ENCODE measurements around the gene ANKRD44. TPM values are rescaled to one million over a fixed set of nuclear protein-coding genes. Genes with fewer than 3 reads are reported as not detected.
"Not testable (repeated sequence)": the region's sequence is repeated elsewhere in the genome, so short reads cannot be mapped to it uniquely, and the experiment has no call there.

Gene ANKRD44
- total RNA-seq, 2 experiments from 2014 or later: 223 to 283 TPM

GRCh38 chr2:197079414-197079813 lies 231.2 kb downstream of the ANKRD44 start:
- CTCF ChIA-PET: interaction anchor here (0.6 to 1.8 kb wide), 2 partner anchors 12 to 149 kb away, joined by 3 to 4 read pairs; no protein-coding TSS in a partner anchor
- POLR2A ChIA-PET: no interaction called here
- Mint-ChIP-seq H3K4me3 (no peak overlapping the region), H3K27me3 (no peaks in the 10 kb centered on the region), H3K27ac (no peak overlapping the region), H3K9me3 (no peaks in the 10 kb centered on the region), H3K4me1 (peaks cover 4% of the 10 kb centered on the region), H3K36me3 (ENCODE audit: low read depth) (peaks cover 87% of the 10 kb centered on the region)
- no peak for DNase-seq

- DNase-seq: no peak
- Mint-ChIP-seq H3K27me3 (no peaks in the 10 kb centered on the region), H3K4me3 (no peak overlapping the region), H3K9me3 (no peaks in the 10 kb centered on the region), H3K4me1 (peaks cover 8% of the 10 kb centered on the region), H3K27ac (no peak overlapping the region), H3K36me3 (ENCODE audit: low read depth) (peaks cover 87% of the 10 kb centered on the region)
- ChIA-PET POLR2A (no interaction called here), CTCF (interaction anchor here (0.5 to 1.8 kb wide), 3 partner anchors 13 to 148 kb away, joined by 3 to 4 read pairs (median 4); no protein-coding TSS in a partner anchor)
Observed at GRCh38 chr2:197078535-197078934, 232.0 kb downstream of the ANKRD44 start.

GRCh38 chr2:197077336-197077735 lies 233.2 kb downstream of the ANKRD44 start:
- H3K4me1 Mint-ChIP-seq: peaks cover 18% of the 10 kb centered on the region
- H3K27me3 Mint-ChIP-seq: no peaks in the 10 kb centered on the region
- no peak for DNase-seq
- H3K27ac Mint-ChIP-seq: no peak overlapping the region
- ChIA-PET POLR2A (no interaction called here), CTCF (interaction anchor here (0.7 kb wide), 1 partner anchor 1426 kb away, joined by 3 read pairs; no protein-coding TSS in a partner anchor)
- H3K36me3 Mint-ChIP-seq (ENCODE audit: low read depth): peaks cover 86% of the 10 kb centered on the region
- H3K4me3 Mint-ChIP-seq: no peak overlapping the region
- H3K9me3 Mint-ChIP-seq: no peaks in the 10 kb centered on the region

GRCh38 chr2:197076652-197077051 lies 233.9 kb downstream of the ANKRD44 start:
- Mint-ChIP-seq H3K4me1 (peaks cover 25% of the 10 kb centered on the region), H3K9me3 (no peaks in the 10 kb centered on the region), H3K27ac (no peak overlapping the region), H3K27me3 (no peaks in the 10 kb centered on the region), H3K4me3 (no peak overlapping the region), H3K36me3 (ENCODE audit: low read depth) (peaks cover 85% of the 10 kb centered on the region)
- POLR2A ChIA-PET: no interaction called here
- CTCF ChIA-PET: interaction anchor here (2.0 to 2.4 kb wide), 2 partner anchors 15 to 22 kb away, joined by 5 to 12 read pairs; no protein-coding TSS in a partner anchor
- no peak for DNase-seq

GRCh38 chr2:197075754-197076337 lies 234.7 kb downstream of the ANKRD44 start:
- H3K36me3 Mint-ChIP-seq (ENCODE audit: low read depth): peaks cover 85% of the 10 kb centered on the region
- peaks cover 33% of the 10 kb centered on the region for H3K4me1 Mint-ChIP-seq
- H3K27ac Mint-ChIP-seq: no peak overlapping the region
- CTCF ChIA-PET: interaction anchor here (0.8 to 2.4 kb wide), 5 partner anchors 9 to 21 kb away, joined by 3 to 12 read pairs (median 3); no protein-coding TSS in a partner anchor
- H3K9me3 Mint-ChIP-seq: no peaks in the 10 kb centered on the region
- H3K27me3 Mint-ChIP-seq: no peaks in the 10 kb centered on the region
- POLR2A ChIA-PET: interaction anchor here (0.5 kb wide), 1 partner anchor 30 kb away, joined by 3 read pairs; no protein-coding TSS in a partner anchor
- DNase-seq: no peak
- no peak overlapping the region for H3K4me3 Mint-ChIP-seq

GRCh38 chr2:197075281-197075680 lies 235.3 kb downstream of the ANKRD44 start:
- no peaks in the 10 kb centered on the region for H3K27me3 Mint-ChIP-seq
- no peak for DNase-seq
- no peak overlapping the region for H3K27ac Mint-ChIP-seq
- no peaks in the 10 kb centered on the region for H3K9me3 Mint-ChIP-seq
- peaks cover 85% of the 10 kb centered on the region for H3K36me3 Mint-ChIP-seq (ENCODE audit: low read depth)
- H3K4me1 Mint-ChIP-seq: peaks cover 34% of the 10 kb centered on the region
- ChIA-PET CTCF (interaction anchor here (0.8 to 2.4 kb wide), 5 partner anchors 10 to 20 kb away, joined by 3 to 12 read pairs (median 3); no protein-coding TSS in a partner anchor), POLR2A (no interaction called here)
- H3K4me3 Mint-ChIP-seq: no peak overlapping the region

- Mint-ChIP-seq H3K4me1 (peaks cover 38% of the 10 kb centered on the region), H3K4me3 (no peak overlapping the region), H3K27ac (peak overlapping the region; percentile 26), H3K9me3 (peaks cover 6% of the 10 kb centered on the region), H3K36me3 (ENCODE audit: low read depth) (peaks cover 86% of the 10 kb centered on the region), H3K27me3 (no peaks in the 10 kb centered on the region)
- ChIA-PET CTCF (no interaction called here), POLR2A (no interaction called here)
- DNase-seq: no peak
Observed at GRCh38 chr2:197073701-197074433, 236.7 kb downstream of the ANKRD44 start.

GRCh38 chr2:197073270-197073669 lies 237.3 kb downstream of the ANKRD44 start:
- Mint-ChIP-seq H3K4me3 (no peak overlapping the region), H3K4me1 (peaks cover 42% of the 10 kb centered on the region), H3K36me3 (ENCODE audit: low read depth) (peaks cover 87% of the 10 kb centered on the region), H3K27ac (peak overlapping the region; percentile 7), H3K9me3 (peaks cover 10% of the 10 kb centered on the region), H3K27me3 (no peaks in the 10 kb centered on the region)
- no peak for DNase-seq
- ChIA-PET CTCF (no interaction called here), POLR2A (no interaction called here)

- Mint-ChIP-seq H3K27me3 (no peaks in the 10 kb centered on the region), H3K4me1 (peaks cover 42% of the 10 kb centered on the region), H3K36me3 (ENCODE audit: low read depth) (peaks cover 81% of the 10 kb centered on the region), H3K27ac (no peak overlapping the region), H3K9me3 (peaks cover 10% of the 10 kb centered on the region), H3K4me3 (no peak overlapping the region)
- DNase-seq: no peak
- ChIA-PET CTCF (no interaction called here), POLR2A (no interaction called here)
Observed at GRCh38 chr2:197072533-197072932, 238.0 kb downstream of the ANKRD44 start.

GRCh38 chr2:197071790-197072436 lies 238.7 kb downstream of the ANKRD44 start:
- Mint-ChIP-seq H3K36me3 (ENCODE audit: low read depth) (peaks cover 78% of the 10 kb centered on the region), H3K27ac (no peak overlapping the region), H3K27me3 (no peaks in the 10 kb centered on the region), H3K4me1 (peaks cover 42% of the 10 kb centered on the region), H3K4me3 (no peak overlapping the region), H3K9me3 (peaks cover 10% of the 10 kb centered on the region)
- DNase-seq: no peak
- ChIA-PET POLR2A (no interaction called here), CTCF (no interaction called here)

- ChIA-PET POLR2A (no interaction called here), CTCF (interaction anchor here (0.7 kb wide), 1 partner anchor 54 kb away, joined by 3 read pairs; no protein-coding TSS in a partner anchor)
- DNase-seq: no peak
- peaks cover 10% of the 10 kb centered on the region for H3K9me3 Mint-ChIP-seq
- H3K27ac Mint-ChIP-seq: no peak overlapping the region
- no peaks in the 10 kb centered on the region for H3K27me3 Mint-ChIP-seq
- H3K4me1 Mint-ChIP-seq: peaks cover 42% of the 10 kb centered on the region
- no peak overlapping the region for H3K4me3 Mint-ChIP-seq
- peaks cover 78% of the 10 kb centered on the region for H3K36me3 Mint-ChIP-seq (ENCODE audit: low read depth)
Observed at GRCh38 chr2:197071213-197071612, 239.4 kb downstream of the ANKRD44 start.

- no peak overlapping the region for H3K27ac Mint-ChIP-seq
- H3K9me3 Mint-ChIP-seq: peaks cover 10% of the 10 kb centered on the region
- H3K4me1 Mint-ChIP-seq: peaks cover 44% of the 10 kb centered on the region
- CTCF ChIA-PET: interaction anchor here (0.6 to 0.7 kb wide), 2 partner anchors 54 to 123 kb away, joined by 4 to 5 read pairs; no protein-coding TSS in a partner anchor
- H3K4me3 Mint-ChIP-seq: no peak overlapping the region
- H3K36me3 Mint-ChIP-seq (ENCODE audit: low read depth): peaks cover 84% of the 10 kb centered on the region
- no peak for DNase-seq
- no peaks in the 10 kb centered on the region for H3K27me3 Mint-ChIP-seq
- POLR2A ChIA-PET: no interaction called here
Observed at GRCh38 chr2:197069958-197070357, 240.6 kb downstream of the ANKRD44 start.

GRCh38 chr2:197062574-197062973 lies 248.0 kb downstream of the ANKRD44 start:
- Mint-ChIP-seq H3K36me3 (ENCODE audit: low read depth) (peaks cover 92% of the 10 kb centered on the region), H3K4me1 (peaks cover 34% of the 10 kb centered on the region), H3K27ac (peak overlapping the region; percentile 76)
- H3K4me3 Mint-ChIP-seq, H3K27me3 Mint-ChIP-seq, POLR2A ChIA-PET, H3K9me3 Mint-ChIP-seq: not testable (repeated sequence)
- peak; percentile 76 for DNase-seq
- CTCF ChIA-PET: interaction anchor here (3.7 kb wide), 1 partner anchor 13 kb away, joined by 12 read pairs; no protein-coding TSS in a partner anchor

Measured in activated CD4-positive, alpha-beta T cell treated with anti-CD3 and anti-CD28 coated beads, Interleukin-2, amount 10 ng/mL, durations not matched to agents 7 days and 5 days (primary cell).